ENCODE measurements around the gene CCDC27.

GRCh38 chr1:3753656-3754454 is 1.6 kb downstream of the CCDC27 start:
- no peak for TF ChIP-seq CTCF (IDR thresholded peaks at IDR 0.05; ENCODE audit: insufficient read depth, low read length)
- TF ChIP-seq, protein P1, sequence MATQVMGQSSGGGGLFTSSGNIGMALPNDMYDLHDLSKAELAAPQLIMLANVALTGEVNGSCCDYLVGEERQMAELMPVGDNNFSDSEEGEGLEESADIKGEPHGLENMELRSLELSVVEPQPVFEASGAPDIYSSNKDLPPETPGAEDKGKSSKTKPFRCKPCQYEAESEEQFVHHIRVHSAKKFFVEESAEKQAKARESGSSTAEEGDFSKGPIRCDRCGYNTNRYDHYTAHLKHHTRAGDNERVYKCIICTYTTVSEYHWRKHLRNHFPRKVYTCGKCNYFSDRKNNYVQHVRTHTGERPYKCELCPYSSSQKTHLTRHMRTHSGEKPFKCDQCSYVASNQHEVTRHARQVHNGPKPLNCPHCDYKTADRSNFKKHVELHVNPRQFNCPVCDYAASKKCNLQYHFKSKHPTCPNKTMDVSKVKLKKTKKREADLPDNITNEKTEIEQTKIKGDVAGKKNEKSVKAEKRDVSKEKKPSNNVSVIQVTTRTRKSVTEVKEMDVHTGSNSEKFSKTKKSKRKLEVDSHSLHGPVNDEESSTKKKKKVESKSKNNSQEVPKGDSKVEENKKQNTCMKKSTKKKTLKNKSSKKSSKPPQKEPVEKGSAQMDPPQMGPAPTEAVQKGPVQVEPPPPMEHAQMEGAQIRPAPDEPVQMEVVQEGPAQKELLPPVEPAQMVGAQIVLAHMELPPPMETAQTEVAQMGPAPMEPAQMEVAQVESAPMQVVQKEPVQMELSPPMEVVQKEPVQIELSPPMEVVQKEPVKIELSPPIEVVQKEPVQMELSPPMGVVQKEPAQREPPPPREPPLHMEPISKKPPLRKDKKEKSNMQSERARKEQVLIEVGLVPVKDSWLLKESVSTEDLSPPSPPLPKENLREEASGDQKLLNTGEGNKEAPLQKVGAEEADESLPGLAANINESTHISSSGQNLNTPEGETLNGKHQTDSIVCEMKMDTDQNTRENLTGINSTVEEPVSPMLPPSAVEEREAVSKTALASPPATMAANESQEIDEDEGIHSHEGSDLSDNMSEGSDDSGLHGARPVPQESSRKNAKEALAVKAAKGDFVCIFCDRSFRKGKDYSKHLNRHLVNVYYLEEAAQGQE (IDR thresholded peaks at IDR 0.05; ENCODE audit: insufficient replicate concordance, low read depth), result no peak

All from HL-60 (cell line).